GM18907 (cell line): ENCODE data around the gene FNDC1.
"Not testable (repeated sequence)": the region's sequence is repeated elsewhere in the genome, so short reads cannot be mapped to it uniquely, and the experiment has no call there.

ENCODE experiments used
- ATAC-seq: cut with Tn5 transposase; IDR thresholded peaks from one replicate; pipeline ENCODE4 v1.9.1; 2021; ENCODE audit warnings: mild to moderate bottlenecking, moderate library complexity; ENCODE audit not compliant: unreplicated experiment

FNDC1 gene

DNA sequence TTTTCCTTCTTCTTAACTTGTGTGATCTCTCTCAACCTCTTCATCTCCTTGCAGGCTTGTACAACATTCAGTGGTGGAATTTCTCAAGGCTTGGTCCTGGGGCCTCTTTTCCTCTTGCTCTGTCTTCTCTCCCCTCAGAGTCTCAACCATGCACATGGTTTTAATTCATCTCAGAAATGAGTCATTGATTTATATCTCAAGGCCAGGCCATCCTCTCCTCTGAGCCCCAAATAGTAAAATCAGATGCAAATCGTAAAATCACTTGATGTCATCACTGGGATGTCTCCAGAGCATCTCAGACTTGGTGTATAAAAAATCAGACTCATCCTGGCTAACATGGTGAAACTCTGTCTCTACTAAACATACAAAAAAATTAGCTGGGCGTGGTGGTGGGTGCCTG, 85.0 kb downstream of the FNDC1 start:
- no peak for ATAC-seq

DNA sequence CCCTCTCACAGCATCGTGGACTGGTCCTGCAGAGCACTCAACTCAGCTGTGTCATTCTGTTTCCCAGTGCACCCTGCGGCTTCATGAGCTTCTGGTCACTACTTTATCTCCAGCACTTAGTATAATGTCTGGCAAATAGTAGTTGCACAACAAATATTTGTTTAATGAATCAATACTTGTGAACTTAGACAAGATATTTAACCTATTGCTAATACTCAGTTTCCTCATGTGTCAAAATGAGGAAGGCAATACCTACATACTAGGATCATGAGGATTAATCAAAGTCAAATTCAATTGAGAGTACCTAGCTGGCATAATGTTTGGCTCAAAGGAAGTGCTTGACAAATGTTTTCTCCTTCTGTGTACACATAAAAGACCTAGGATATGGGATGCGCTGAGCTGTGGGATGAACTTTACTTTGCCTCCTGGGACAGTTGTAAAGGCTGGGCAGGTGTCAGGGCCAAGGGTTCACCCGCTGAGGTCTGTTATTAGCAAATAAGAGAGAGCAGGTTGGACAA, 86.3 kb downstream of the FNDC1 start:
- ATAC-seq, result no peak

DNA sequence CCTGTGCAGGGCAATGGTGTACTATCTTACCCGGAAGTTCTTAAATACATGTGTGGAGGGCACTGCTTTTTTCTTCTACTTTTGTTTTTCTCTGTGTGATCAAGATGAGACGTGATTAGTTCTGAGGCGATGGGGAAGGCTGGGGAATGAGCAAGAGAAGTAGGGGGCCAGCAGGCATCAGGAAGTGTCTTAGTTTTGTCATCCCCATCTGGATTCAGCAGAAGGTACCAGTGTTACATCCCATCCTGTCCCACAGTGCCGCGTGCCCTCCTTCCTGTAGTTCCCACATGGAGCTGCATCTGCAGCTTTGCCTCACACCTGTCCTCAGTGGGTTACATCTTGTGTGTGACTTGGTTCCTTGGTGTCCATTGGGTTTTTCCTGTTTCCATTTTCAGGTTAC, 86.9 kb downstream of the FNDC1 start:
- ATAC-seq, result no peak

DNA sequence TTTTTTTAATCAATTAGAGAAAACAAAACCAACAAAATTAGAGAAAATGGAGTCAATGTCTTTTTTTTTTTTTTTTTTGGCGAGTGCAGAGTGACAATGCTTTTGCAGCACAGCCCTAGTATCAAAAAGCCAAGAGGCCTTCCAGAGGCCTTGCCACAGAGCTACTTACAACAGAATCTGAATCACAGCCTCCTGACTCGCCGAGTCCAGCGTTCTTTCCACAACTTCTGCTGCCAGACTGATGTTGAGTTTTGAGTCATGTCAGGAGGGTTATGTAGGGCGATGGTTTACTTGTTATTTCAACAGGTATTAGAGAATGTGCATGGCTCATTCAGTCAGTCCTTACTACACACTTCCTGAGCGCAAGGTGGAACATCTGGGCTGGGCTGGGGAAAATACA, 88.6 kb downstream of the FNDC1 start:
- no peak for ATAC-seq

DNA sequence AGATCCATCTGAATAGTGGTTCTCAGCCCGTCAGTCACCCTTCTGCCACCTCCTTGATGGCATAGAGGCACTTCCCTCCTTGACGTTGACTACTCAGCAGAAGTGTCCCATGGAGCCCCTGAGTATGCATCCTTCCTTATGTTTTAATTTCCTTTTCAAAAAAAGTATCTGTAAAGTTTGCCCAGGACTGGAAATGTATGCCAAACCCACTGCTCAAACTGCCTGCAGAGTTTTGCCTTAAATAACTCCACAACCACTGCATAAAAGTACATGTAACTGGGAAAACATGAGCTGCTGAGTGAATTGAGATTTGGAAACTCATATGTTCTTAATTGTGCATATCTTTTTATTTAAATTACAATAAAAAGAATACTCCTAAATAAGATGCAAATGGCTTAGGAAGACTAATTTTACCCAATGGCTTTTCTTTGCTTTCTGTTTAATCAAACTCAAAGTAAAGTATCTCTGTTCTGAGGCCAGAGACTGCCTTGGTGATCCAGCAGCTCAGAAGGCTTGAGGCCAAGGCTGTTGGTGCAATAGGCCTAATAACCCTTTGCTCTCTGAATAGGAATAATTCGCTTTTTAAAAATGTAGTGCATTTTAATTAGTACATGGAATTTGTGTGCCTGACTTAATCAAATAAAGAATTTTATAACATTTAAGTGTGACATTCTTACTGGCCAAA, 90.4 kb downstream of the FNDC1 start:
- ATAC-seq, result no peak

DNA sequence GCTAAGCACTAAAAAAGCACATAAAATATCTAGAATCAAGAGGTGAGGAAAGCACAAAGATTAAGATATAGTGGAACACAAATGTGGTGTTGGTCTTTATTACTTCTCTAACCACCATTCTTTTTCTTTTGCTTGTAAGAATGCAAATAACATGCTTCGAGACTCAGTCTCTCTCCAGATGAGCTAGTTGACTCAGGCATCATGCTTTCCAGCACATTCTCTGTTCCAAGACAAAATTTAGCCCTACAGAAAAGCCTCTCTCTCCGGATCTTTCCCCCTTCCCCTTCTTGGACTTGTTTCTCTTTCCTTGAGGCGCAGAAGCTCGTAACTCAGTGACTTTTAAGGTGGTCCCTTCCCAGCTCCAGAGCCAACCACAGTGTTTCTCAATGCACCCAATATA, 91.0 kb downstream of the FNDC1 start:
- no peak for ATAC-seq

DNA sequence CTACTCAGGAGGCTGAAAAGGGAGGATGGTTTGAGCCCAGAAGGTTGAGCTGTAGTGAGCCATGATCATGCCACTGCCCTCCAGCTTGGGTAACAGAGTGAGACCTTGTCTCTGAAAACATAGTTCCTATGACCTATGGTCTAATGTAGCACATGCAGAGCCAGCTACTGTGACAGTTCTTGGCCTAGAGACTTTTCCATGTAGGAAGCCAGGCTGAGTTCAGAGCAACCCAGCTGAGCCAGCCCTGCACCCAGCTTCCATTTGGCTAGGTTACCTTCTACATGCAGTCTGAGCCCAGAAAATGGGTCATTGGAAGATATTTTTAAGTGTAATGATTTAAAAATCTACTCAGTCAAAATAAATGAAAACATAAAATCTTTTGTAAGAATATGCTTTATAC, 92.8 kb downstream of the FNDC1 start:
- ATAC-seq, result no peak

DNA sequence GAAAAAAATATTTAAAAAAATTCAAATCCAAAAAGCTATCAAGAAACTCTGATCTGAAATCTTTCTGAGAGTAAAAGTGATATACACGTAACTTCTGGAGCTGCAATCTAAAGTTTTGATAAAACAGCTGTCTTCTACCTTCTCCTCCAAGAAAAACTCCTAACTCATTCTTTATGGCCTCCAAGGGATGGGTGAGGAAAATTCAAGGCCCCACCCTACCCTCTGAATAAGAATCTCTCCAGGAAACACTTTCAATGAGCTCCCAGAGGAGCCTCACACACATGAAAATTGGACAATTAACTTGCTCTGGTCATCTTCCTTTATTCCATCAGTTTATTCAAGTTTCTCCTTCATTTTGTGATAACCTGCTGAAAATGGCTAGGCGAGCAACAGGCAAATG, 93.4 kb downstream of the FNDC1 start:
- ATAC-seq, result no peak

DNA sequence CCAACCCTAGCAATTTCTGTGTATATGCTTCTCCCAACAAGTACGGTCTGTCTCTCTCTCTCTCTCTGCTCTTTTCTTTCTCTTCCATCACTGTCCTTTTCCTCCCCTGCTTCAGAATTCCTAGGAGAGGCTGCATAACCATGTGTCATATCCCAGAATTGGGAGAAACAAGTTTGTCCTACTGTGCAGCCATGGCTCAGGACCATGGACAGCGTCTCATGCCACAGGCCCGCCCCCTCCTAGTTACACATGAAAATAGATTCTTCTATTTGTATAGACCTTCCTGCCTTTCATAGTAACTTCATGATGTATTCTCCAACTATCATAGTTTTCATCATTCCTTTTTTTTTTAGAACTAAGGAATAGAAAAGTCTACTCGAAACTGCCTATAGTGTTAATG, 98.0 kb downstream of the FNDC1 start:
- no peak for ATAC-seq

DNA sequence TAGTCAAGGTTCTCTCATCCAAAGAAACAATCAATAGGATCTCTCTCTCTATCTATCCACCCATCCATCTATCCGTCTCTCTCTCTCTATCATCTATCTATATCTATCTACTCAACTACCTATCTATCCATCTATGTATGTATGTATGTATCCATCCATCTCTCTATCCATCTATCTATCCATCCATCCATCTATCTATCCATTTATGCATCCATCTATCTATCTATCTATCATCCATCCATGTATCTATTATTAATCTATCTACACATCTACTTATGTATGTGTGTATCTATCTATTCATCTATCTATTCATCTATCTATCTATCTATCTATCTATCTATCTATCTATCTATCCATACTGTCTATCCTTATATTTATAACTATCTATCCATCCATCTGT, 99.3 kb downstream of the FNDC1 start:
- no peak for ATAC-seq

DNA sequence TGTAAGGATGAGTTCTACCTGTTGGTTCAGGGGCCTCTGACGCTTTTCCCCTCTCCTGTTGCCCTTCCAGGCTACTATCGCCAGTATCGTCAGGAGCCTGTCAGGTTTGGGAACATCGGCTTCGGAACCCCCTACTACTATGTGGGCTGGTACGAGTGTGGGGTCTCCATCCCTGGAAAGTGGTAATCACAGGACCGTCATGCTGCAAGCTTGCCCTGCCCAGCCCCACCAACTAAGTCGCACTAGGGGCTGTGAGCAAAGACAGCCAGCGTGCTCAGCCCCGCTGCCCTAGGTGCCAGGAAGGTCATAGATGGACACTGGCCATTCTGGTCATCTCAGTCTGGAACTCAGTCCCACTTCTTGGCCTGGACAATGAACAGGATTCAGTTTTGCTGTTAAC, 102.1 kb downstream of the FNDC1 start:
- ATAC-seq, result no peak

DNA sequence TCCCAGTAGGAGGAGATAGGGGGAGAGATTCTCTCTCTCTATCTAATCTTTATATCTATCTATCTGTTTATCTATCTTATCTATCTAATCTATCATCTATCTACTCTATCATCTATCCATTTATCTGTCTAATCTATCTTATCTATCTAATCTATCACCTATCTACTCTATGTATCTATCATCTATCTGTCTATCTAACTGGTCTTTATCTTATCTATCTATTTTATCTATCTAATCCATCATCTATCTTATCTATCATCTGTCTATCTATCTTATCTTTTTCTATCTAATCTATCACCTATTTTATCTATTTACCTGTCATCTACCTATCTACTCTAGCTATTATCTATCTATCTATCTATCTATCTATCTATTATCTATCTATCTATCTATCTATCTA, 109.4 kb downstream of the FNDC1 start:
- ATAC-seq, result no peak

DNA sequence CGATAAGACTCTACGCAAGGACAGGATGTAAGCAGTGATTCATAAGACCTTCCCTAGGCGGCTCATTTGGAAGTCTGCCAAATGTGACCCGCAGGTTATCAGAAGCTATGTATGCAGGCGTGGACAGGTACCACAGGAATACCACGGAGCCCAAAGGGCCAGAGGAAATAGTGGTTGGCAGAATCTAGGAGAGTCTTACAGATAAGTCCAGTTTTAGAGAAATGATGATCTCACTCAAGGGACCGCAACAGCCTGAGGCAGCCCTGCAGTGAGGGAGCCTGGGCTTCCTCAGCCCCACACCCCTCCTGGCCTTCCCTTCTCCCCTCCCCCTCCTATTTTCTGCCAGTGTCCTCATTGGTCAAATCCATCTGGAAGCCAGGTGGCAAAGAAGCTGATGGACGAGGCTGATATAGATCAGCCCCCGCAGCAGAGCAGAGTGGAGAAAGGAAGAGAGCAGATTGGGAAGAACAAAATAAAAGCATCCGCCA, 110.6 kb downstream of the FNDC1 start:
- no peak for ATAC-seq

DNA sequence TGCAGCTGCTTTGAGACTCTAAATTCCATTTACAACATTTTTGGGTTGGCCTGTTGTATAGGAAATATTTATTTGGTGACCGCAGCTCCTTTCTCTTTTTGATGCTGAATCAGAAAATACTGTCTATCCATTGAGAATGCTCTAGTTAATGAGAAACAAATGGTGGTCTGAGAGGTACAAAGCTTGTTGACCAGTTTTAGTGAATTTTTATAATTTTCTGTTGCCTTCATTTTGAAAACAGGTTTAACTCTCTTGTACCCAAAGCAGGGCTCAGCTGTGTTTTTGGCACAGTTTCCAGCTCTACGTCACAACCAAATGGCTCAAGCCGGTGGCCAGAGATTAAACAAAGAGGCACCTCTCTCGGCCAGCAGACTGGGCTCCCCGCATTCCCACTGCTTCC, 113.2 kb downstream of the FNDC1 start:
- no peak for ATAC-seq

DNA sequence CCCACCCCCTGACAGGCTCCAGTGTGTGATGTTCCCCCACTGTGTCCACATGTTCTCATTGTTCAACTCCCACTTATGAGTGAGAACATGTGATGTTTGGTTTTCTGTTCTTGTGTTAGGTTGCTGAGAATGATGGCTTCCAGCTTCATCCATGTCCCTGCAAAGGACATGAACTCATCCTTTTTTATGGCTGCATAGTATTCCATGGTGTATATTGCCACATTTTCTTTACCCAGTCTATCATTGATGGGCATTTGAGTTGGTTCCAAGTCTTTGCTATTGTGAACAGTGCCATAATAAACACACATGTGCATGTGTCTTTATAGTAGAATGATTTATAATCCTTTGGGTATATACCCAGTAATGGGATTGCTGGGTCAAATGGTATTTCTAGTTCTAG, 115.5 kb downstream of the FNDC1 start:
- not testable (repeated sequence) for ATAC-seq

DNA sequence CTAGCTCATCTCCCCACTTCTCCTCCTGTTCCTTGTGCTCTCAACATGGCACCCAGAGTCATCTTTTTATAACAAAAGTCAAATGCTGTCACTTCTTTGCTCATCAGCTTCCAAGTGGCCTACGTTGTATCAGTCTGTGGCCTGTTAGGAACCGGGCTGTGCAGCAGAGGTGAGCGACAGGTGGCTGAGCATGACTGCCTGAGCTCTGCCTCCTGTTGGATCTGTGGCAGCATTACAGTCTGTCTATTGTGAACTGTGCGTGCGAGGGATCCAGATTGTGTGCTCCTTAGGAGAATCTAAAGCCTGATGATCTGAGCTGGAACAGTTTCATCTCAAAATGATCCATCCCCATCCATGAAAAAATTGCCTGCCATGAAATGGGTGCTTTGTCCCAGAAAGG, 129.6 kb downstream of the FNDC1 start:
- no peak for ATAC-seq

DNA sequence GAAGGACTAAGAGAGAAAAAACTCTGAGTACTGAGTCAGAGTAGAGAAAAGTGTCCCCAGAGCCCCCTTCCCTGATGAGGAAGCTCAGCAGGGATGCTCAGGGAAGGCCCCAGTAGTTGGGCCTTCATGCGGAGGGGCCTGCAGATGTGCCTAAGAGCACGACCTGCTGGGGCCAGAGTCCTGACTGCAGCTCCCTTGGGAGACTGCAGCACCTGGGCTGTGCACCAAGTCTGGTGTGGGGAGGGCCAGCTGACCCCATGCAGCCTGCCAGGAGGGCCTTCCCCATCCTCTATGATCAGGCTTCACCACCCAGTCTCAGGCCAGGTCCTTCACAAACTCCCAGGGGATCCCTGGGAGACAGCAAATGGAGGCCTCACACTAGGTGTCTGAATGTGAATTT, 130.4 kb downstream of the FNDC1 start:
- ATAC-seq, result no peak

DNA sequence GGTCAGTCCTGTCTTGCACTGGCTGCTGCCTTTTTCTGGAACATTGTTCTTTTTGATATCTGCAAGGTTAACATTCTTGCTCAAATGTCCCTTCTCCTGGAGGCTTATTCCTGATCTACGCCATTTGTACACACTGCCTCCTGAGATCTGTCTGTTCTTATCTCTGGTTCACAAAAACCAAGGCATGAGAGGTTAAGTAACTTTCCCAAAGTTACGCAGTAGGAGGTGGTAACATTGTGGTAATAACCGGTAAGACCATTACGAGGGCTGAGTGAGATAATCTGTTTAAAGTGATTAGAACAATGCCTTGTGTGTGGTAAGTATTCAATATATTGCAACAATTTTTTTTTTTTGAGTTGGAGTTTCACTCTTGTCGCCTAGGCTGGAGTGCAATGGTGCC, 132.1 kb downstream of the FNDC1 start:
- no peak for ATAC-seq

DNA sequence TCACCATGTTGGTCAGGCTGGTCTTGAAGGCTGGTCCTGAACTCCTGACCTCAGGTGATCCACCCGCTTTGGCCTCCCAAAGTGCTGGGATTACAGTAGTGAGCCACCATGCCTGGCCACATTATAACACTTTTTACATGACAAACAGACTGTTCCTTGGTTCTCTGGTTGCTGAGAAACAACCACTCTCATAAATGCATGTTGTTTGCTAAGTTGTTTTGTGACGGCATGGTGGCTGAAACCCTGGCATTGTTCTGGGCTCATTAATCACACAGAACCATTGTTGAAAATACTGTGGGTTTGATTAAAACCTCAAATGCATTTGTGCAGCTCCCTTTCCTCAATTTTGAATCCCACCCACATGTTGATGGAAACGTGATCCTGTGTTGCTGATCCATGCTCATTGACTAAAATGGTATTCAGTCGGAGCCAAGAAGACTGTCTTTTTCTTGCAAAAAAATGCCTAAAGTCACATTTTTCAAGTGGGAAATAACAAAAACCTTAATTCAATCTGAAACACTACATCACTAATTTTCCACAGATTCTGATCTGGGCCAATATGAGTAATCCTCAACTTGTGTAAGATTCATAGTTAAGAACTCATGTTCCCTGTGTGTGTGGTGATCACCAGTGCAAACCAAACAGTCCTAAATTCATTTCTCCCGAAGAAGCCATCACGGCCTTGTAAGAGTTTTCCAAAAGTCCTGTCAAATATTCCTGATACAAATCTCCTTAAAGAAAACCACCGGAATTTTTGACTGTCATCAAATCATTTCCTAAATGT, 132.8 kb downstream of the FNDC1 start:
- no peak for ATAC-seq

DNA sequence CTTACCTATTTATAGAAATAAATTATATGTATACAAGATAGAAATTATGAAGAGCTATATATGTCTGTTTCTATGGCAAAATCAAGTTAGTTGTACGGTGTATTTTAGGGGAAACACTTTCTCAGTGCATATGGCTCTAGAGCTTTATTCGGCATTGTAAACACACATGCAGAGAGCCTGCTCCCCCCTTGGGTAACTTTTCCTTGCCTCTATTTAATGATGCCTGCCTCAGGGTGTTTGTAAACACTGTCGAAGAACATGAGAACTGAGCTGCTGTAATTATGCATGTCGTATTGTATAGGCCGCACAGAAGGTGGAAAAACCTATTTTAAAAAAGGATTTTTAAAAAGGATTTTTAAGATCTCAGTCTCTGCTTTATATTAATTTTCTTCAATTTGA, 133.4 kb downstream of the FNDC1 start:
- ATAC-seq, result no peak

DNA sequence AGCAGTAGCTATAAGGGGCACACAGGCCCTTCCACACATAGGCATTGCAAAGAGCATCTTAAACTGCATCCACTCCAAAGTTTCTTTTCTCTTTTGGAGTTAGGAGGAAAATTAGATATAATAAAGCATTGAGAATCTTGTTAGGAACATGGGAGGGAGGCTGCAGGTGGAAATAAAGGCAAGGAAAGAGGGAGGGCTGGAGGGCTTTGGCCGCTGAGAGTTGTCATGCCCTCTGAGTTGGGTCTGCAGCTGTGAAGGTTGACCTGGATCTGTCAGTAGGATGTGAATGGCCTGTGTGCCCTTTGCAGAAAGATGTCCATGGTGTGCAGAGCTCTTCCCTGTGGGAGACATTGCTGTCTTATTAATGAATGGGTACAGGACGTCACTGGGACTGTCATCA, 134.0 kb downstream of the FNDC1 start:
- ATAC-seq, result no peak

DNA sequence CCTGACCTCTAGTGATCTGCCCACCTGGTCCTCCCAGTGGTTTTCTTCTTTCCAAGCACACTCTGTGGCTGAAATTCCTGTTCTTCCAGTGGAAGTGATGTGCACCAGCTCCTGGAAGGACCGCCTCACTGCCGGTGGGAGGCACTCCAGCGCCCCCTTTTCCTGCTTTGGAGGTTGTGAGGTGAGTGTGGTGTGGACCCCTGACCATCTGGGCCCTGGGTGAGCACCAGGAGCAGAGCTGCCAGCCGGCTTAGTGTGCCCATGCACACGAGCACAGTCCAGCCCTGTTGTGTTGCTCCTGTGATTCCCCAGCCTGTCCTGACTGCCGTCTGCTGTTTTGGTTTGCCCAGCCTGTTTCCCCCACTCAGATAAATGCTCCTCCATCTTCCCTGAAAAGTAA, 134.6 kb downstream of the FNDC1 start:
- no peak for ATAC-seq
